ENCODE data around the gene GLB1L.

DNA sequence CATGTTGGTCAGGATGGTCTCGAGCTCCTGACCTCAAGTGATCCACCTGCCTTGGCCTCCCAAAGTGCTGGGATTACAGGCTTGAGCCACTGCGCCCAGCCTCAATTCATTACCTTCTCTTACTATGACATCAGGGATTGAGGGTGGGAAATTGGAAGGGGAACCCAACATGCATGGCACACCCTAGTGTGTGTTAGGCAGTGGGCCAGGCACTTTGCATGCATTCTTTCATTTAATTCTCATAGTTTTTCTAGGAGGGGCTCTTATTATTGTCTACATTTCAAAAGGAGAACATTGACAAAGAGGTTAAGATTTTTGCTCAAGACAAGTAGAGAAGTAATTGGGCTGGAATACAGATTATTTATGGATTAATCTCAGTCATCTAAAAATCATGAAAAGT lies 23.1 kb upstream of the GLB1L start:
- TF ChIP-seq CTCF (IDR thresholded peaks at IDR 0.05) = no peak
- TF ChIP-seq POLR2AphosphoS5 (IDR thresholded peaks at IDR 0.05) = no peak
